ENCODE data around the gene TNFSF13.

Gene TNFSF13

DNA sequence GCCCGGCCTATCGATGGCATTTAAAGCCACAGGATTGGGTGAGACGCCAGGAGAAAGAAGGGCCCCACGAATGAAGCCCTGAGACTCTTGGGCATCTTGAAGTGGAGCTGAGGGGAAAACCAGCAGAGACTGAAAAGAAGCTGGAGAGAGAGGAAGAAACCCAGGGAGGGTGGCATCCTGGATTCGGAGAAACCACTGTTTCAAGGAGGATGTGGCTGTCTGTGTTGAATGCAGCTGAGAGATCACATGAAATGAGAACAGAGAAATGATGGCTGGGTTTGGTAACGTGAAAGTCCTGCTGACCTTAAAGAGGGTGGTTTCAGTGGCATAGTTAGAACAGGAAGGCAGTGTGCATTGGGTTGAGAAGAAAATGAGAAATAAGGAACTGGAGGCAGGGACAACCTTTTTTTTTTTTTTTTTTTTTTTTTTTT lies 5.9 kb upstream of the TNFSF13 start:
- DNase-seq, result no peak

- DNase-seq, result no peak
Measured at GRCh38 chr17:7553356-7553755, 5.2 kb upstream of the TNFSF13 start.

- no peak for DNase-seq
Measured at GRCh38 chr17:7555320-7555948, 3.1 kb upstream of the TNFSF13 start.

- no peak for DNase-seq
Measured at GRCh38 chr17:7556627-7557026, 1.9 kb upstream of the TNFSF13 start.

GRCh38 chr17:7557147-7557764 lies 1.3 kb upstream of the TNFSF13 start:
- DNase-seq, result no peak

GRCh38 chr17:7557775-7558543 lies 591 bp upstream of the TNFSF13 start:
- no peak for DNase-seq

GRCh38 chr17:7559320-7560171 lies 996 bp downstream of the TNFSF13 start:
- no peak for DNase-seq

GRCh38 chr17:7560172-7561027 lies 1.9 kb downstream of the TNFSF13 start:
- DNase-seq, result peak; percentile 55 to 62

DNA sequence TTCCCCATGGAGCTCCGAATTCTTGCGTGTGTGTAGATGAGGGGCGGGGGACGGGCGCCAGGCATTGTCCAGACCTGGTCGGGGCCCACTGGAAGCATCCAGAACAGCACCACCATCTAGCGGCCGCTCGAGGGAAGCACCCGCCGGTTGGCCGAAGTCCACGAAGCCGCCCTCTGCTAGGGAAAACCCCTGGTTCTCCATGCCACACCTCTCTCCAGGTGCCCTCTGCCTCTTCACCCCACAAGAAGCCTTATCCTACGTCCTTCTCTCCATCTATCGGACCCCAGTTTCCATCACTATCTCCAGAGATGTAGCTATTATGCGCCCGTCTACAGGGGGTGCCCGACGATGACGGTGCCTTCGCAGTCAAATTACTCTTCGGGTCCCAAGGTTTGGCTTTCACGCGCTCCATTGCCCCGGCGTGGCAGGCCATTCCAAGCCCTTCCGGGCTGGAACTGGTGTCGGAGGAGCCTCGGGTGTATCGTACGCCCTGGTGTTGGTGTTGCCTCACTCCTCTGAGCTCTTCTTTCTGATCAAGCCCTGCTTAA lies 2.6 kb downstream of the TNFSF13 start:
- DNase-seq, result peak; percentile 80 to 86

GRCh38 chr17:7561589-7562207 lies 3.1 kb downstream of the TNFSF13 start, which contains the start of gene SENP3:
Gene SENP3, plus strand, starts transcription at chr17:7561919. Its CDS starts 1,158 bp downstream, at chr17:7563077.
- DNase-seq, result peak; percentile 89 to 90

GRCh38 chr17:7562208-7562605 lies 3.7 kb downstream of the TNFSF13 start:
- DNase-seq, result no peak

GRCh38 chr17:7563115-7563869 lies 4.7 kb downstream of the TNFSF13 start:
- no peak for DNase-seq

GRCh38 chr17:7569571-7569970 lies 11.0 kb downstream of the TNFSF13 start:
- DNase-seq, result no peak

- no peak for DNase-seq
Measured at GRCh38 chr17:7570351-7570750, 11.8 kb downstream of the TNFSF13 start.

GRCh38 chr17:7572338-7572587 lies 13.7 kb downstream of the TNFSF13 start:
- no peak for DNase-seq

- DNase-seq, result peak; percentile 99 to 100
Measured at GRCh38 chr17:7572588-7573323, 14.2 kb downstream of the TNFSF13 start.

DNA sequence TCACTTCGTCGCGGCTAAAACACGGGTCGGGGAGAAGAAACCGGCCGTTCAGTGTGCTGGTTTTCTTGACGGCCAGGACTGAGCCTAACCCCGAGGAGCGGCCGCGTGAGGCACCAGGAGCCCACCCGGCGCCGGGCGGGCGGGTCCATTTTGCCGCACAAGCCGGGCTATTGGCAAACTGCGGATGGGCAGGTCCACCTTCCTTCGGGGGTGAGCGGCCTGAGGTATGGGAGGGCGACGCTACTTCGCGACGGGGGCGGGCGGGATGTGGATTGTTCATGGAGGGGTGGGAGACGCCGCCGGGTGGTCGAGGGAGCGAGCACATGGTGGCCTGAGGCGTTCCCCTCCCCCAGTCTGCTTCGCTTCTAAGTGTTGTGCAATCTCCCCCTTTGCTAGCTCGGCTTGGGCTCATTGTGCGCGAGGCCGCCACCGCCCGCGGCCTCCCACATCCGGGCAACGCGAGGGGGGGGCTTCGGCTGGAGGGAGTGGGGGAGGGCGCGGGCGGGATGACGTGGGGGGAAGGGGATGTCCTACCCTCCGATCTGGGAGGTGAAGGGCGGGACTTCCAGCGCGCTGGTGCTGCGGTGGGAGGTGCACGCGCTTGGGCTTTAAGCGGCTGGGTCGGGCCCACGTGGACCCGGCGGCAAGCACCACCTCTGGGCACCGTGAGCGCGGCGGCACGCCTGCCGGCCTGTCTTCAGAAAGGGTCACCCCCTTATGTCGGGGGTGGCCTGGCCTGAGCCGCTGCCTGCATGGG lies 15.0 kb downstream of the TNFSF13 start:
- peak; percentile 76 to 82 for DNase-seq

DNA sequence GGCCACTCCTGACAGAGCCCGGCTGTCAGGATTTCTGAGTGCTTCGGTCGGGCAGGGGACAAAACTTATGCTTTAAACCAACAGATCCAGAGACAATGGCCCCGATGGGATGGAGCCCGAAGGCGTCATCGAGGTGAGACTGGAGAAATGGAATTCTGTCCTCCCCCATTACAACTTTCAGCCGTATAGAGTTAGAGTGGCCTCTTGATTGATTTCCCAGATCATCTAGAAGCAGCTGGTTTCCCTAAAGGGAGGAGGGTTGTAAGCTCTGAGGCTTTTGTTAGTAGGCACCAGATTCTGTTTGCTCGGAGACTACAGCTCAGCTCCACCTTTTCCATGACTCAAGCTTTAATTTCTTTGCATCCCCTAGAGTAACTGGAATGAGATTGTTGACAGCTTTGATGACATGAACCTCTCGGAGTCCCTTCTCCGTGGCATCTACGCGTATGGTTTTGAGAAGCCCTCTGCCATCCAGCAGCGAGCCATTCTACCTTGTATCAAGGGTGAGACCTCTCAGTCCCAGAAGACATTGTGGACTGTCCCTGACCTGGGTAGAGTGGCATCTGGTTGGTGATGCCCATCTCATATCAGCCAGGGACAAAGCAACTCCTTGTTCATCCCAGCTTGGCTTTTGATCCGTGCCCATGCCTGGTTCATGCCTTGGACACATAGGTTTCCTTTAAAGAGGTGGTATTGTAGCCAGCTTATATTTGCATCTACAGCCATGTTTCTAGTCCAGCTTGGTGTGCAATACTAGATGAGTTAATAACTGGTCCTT lies 15.8 kb downstream of the TNFSF13 start:
- no peak for DNase-seq
